GM23338 (cell line): ENCODE measurements around the gene DOCK1.

Experiments used
- CREB1 ChIP-seq: fragments of 250-450 bp; sonication (Bioruptor Pico); IDR thresholded peaks from 2 replicates; pipeline ENCODE4 v1.5.0; 2020; ENCODE audit warnings: low read depth, mild to moderate bottlenecking, moderate library complexity
- CTCF ChIP-seq, 2 experiments: fragments of 200-600 bp in 1 of 2; sonication (generic) in 1 of 2; conservative IDR thresholded peaks; 2 replicates each; pipeline versions ENCODE4 v1.5.1 to v1.6.1; 2016 to 2017; ENCODE audit warnings: antibody characterized with exemption in 2 of 2, low read depth in 2 of 2, mild to moderate bottlenecking in 2 of 2, moderate library complexity in 1 of 2
- ETS1 ChIP-seq: IDR thresholded peaks from 2 replicates; pipeline ENCODE4 v1.6.1; 2016; ENCODE audit warnings: antibody characterized with exemption
- EZH2 ChIP-seq: fragments of 200-600 bp; sonication (generic); IDR thresholded peaks from one replicate; pipeline ENCODE4 v1.8.0; 2017; ENCODE audit warnings: antibody characterized with exemption, mild to moderate bottlenecking, low read depth; ENCODE audit not compliant: unreplicated experiment
- EZH2phosphoT487 ChIP-seq: fragments of 200-600 bp; sonication (generic); IDR thresholded peaks from one replicate; pipeline ENCODE4 v1.8.1; 2018; ENCODE audit warnings: antibody characterized with exemption; ENCODE audit not compliant: unreplicated experiment
- JUNB ChIP-seq: IDR thresholded peaks from one replicate; pipeline ENCODE4 v1.6.1; 2016; ENCODE audit warnings: antibody characterized with exemption; ENCODE audit not compliant: unreplicated experiment
- NANOG ChIP-seq: IDR thresholded peaks from 2 replicates; pipeline ENCODE4 v1.6.1; 2016; ENCODE audit warnings: antibody characterized with exemption, borderline replicate concordance
- POLR2AphosphoS5 ChIP-seq: IDR thresholded peaks from 2 replicates; pipeline ENCODE4 v1.6.1; 2016; ENCODE audit warnings: antibody characterized with exemption, low read depth
- ZNF331 ChIP-seq: fragments of 250-450 bp; sonication (Bioruptor Pico); IDR thresholded peaks from 2 replicates; pipeline ENCODE4 v1.5.0; 2020; ENCODE audit warnings: low read depth, mild to moderate bottlenecking, moderate library complexity
- TF ChIP-seq, protein P1 (sequence below): IDR thresholded peaks from one replicate; pipeline ENCODE4 v1.6.1; 2018; ENCODE audit warnings: antibody characterized with exemption; ENCODE audit not compliant: unreplicated experiment

DNA sequence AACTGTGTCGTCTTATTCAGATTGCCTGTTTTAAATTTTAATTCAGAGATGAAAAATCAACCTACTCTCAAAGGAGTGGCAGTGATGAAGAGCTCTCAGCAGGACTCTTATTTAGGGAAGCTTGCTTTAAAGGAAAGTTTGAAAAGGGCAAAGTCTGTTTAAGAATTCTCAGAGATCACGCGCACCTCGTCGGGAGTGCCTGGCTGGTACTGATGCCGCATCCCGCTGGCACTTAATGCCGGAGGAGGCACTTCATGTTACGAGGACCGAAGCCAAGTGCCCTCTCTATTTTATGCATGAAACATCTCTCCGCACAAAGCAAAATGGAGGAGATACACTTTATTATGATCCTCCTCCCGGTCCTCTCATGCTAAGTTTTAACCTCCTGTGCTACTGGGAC lies 362.2 kb downstream of the DOCK1 start:
- TF ChIP-seq EZH2, result no peak
- TF ChIP-seq CTCF (conservative IDR thresholded peaks at IDR 0.05; ENCODE audit: low read depth in 2 of 2), result no peak
- TF ChIP-seq POLR2AphosphoS5, result no peak
- TF ChIP-seq, protein P1, sequence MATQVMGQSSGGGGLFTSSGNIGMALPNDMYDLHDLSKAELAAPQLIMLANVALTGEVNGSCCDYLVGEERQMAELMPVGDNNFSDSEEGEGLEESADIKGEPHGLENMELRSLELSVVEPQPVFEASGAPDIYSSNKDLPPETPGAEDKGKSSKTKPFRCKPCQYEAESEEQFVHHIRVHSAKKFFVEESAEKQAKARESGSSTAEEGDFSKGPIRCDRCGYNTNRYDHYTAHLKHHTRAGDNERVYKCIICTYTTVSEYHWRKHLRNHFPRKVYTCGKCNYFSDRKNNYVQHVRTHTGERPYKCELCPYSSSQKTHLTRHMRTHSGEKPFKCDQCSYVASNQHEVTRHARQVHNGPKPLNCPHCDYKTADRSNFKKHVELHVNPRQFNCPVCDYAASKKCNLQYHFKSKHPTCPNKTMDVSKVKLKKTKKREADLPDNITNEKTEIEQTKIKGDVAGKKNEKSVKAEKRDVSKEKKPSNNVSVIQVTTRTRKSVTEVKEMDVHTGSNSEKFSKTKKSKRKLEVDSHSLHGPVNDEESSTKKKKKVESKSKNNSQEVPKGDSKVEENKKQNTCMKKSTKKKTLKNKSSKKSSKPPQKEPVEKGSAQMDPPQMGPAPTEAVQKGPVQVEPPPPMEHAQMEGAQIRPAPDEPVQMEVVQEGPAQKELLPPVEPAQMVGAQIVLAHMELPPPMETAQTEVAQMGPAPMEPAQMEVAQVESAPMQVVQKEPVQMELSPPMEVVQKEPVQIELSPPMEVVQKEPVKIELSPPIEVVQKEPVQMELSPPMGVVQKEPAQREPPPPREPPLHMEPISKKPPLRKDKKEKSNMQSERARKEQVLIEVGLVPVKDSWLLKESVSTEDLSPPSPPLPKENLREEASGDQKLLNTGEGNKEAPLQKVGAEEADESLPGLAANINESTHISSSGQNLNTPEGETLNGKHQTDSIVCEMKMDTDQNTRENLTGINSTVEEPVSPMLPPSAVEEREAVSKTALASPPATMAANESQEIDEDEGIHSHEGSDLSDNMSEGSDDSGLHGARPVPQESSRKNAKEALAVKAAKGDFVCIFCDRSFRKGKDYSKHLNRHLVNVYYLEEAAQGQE, result no peak
- no peak for TF ChIP-seq ETS1
- no peak for TF ChIP-seq CREB1 (CRISPR knock-in tag)
- TF ChIP-seq EZH2phosphoT487, result no peak
- TF ChIP-seq NANOG, result no peak
- TF ChIP-seq ZNF331 (CRISPR knock-in tag), result no peak
- TF ChIP-seq JUNB, result no peak
